Neural cell (in vitro differentiated cells): ENCODE measurements around the gene PLAU. TPM values are rescaled to one million over a fixed set of nuclear protein-coding genes. Genes with fewer than 3 reads are reported as not detected.

Experiments used
- H2AFZ ChIP-seq: fragments of 200-600, 300-800 bp; sonication (generic), shearing (Covaris generic); 2 replicates; pipeline ENCODE4 v1.6.0; 2014; ENCODE audit warnings: low read depth, mild to moderate bottlenecking, antibody characterized with exemption, low read length, moderate library complexity
- H3F3A ChIP-seq: fragments of 200-600 bp; shearing (Covaris generic); 2 replicates; pipeline ENCODE4 v1.6.1; 2016; ENCODE audit warnings: mild to moderate bottlenecking, moderate library complexity, mixed read lengths, antibody characterized with exemption, low read length; ENCODE audit not compliant: insufficient read depth, poor library complexity, severe bottlenecking
- H3K27ac ChIP-seq: fragments of 200-600, 300-800 bp; sonication (generic), shearing (Covaris generic); 2 replicates; pipeline ENCODE4 v1.5.1; 2014; ENCODE audit warnings: mild to moderate bottlenecking, low read length, moderate library complexity
- H3K27me3 ChIP-seq: fragments of 300-800, 200-600 bp; sonication (generic), shearing (Covaris generic); 2 replicates; pipeline ENCODE4 v1.6.0; 2014; ENCODE audit warnings: mild to moderate bottlenecking, low read depth, low read length, moderate library complexity; ENCODE audit not compliant: insufficient read depth
- H3K36me3 ChIP-seq: fragments of 300-800, 200-600 bp; sonication (generic), shearing (Covaris generic); 2 replicates; pipeline ENCODE4 v1.5.1; 2014; ENCODE audit warnings: mild to moderate bottlenecking, antibody characterized with exemption, low read length, moderate library complexity; ENCODE audit not compliant: insufficient read depth
- H3K4me2 ChIP-seq: fragments of 300-800, 200-600 bp; sonication (generic), shearing (Covaris generic); 2 replicates; pipeline ENCODE4 v1.6.0; 2014; ENCODE audit warnings: mild to moderate bottlenecking, low read length
- H3K4me3 ChIP-seq: fragments of 300-800, 200-600 bp; sonication (generic), shearing (Covaris generic); 2 replicates; pipeline ENCODE4 v1.5.1; 2014; ENCODE audit warnings: mild to moderate bottlenecking, low read length, moderate library complexity
- H3K79me2 ChIP-seq: fragments of 200-600 bp; shearing (Covaris generic); replicated peaks from 2 replicates; pipeline ENCODE4 v1.6.0; 2014; ENCODE audit warnings: mild to moderate bottlenecking, low read length, moderate library complexity; ENCODE audit not compliant: insufficient read depth
- H3K9ac ChIP-seq: fragments of 300-800, 200-600 bp; sonication (generic), shearing (Covaris generic); 2 replicates; pipeline ENCODE4 v1.6.1; 2016; ENCODE audit warnings: mild to moderate bottlenecking, low read length, mixed read lengths
- H3K9me2 ChIP-seq: fragments of 200-600 bp; shearing (Covaris generic); 2 replicates; pipeline ENCODE4 v1.6.1; 2016; ENCODE audit warnings: mild to moderate bottlenecking, low read length, mixed read lengths; ENCODE audit not compliant: insufficient read depth
- H3K9me3 ChIP-seq: fragments of 200-600, 300-800 bp; sonication (generic), shearing (Covaris generic); 2 replicates; pipeline ENCODE4 v1.6.1; 2016; ENCODE audit warnings: mild to moderate bottlenecking, mixed run types, low read length, moderate library complexity, mixed read lengths
- H4K20me1 ChIP-seq: fragments of 200-600 bp; shearing (Covaris generic); 2 replicates; pipeline ENCODE4 v1.6.1; 2016; ENCODE audit warnings: mild to moderate bottlenecking, mixed run types; ENCODE audit not compliant: insufficient read depth
- CTCF ChIP-seq: fragments of 450-650 bp; IDR thresholded peaks from 2 replicates; pipeline ENCODE4 v1.5.1; 2014; ENCODE audit warnings: antibody characterized with exemption, mild to moderate bottlenecking, moderate library complexity; ENCODE audit not compliant: poor library complexity, severe bottlenecking
- EP300 ChIP-seq: fragments of 450-650 bp; conservative IDR thresholded peaks from 2 replicates; pipeline ENCODE4 v1.6.1; 2014; ENCODE audit warnings: antibody characterized with exemption, mild to moderate bottlenecking, moderate library complexity; ENCODE audit not compliant: poor library complexity, severe bottlenecking
- EZH2 ChIP-seq: fragments of 200-600, 300-800 bp; shearing (Covaris generic), sonication (generic); IDR thresholded peaks from 2 replicates; pipeline ENCODE4 v1.6.1; 2014; ENCODE audit warnings: antibody characterized with exemption, low read length, borderline replicate concordance, mild to moderate bottlenecking; ENCODE audit not compliant: insufficient read depth, poor library complexity, severe bottlenecking
- MXI1 ChIP-seq: fragments of 450-650 bp; conservative IDR thresholded peaks from 2 replicates; pipeline ENCODE4 v1.6.1; 2014; ENCODE audit warnings: antibody characterized with exemption, mild to moderate bottlenecking; ENCODE audit not compliant: poor library complexity, severe bottlenecking
- POLR2AphosphoS5 ChIP-seq: IDR thresholded peaks from 2 replicates; pipeline ENCODE4 v1.6.1; 2012
- RAD21 ChIP-seq: fragments of 450-650 bp; conservative IDR thresholded peaks from 2 replicates; pipeline ENCODE4 v1.6.1; 2014; ENCODE audit warnings: antibody characterized with exemption, mild to moderate bottlenecking, moderate library complexity
- REST ChIP-seq: IDR thresholded peaks from 2 replicates; pipeline ENCODE4 v1.6.1; 2012; ENCODE audit warnings: borderline replicate concordance
- SMC3 ChIP-seq: fragments of 450-650 bp; conservative IDR thresholded peaks from 2 replicates; pipeline ENCODE4 v1.6.1; 2014; ENCODE audit warnings: antibody characterized with exemption, mild to moderate bottlenecking, moderate library complexity; ENCODE audit not compliant: poor library complexity
- TAF1 ChIP-seq: IDR thresholded peaks from 2 replicates; pipeline ENCODE4 v1.6.1; 2012; ENCODE audit warnings: low read depth
- polyA plus RNA-seq: library from polyadenylated mRNA; depleted of rRNA; stranded (reverse); fragments of >200 nt; gene quantifications from 2 replicates; pipeline ENCODE4 v1.2.3, GENCODE V29; 2014

The PLAU gene
- polyA plus RNA-seq, 1 donor from 2014 or later, result 1.1 TPM

DNA sequence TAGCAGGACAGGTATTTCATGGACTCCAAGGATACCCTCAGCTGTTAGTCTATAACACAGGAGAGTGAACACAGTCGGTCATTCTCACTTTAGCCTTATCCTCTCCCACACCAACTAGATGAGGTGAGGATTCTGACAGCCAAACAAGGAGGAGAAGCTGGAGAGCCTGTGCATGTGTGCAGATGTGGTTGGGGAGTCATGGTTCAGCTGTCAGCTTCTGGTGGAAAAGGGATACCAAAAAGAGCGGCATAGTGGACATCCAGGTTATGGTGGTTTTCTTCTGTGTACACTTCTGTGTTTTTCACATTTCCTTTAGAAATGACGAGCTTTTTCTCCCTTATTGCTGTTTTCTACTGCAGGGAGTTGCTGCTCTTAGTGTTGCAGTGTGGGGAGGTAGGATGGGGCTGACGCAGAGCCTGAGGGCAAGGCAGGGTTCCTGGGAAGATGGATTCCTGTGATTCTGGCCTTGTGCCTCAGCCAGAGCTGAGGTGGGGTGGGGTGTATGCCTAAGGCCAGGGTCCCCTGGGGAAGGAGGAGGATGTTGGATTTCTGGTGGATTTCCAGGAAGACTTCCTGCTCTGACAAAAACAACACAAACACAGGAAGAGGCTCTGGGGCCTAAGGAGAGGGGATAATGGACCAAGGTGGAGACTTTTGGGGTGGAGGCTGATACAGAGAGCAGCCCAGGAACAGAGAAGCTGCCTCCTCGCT lies 26.6 kb downstream of the PLAU start:
- Histone ChIP-seq H3K4me3 (no peak overlapping the region), H3K79me2 (no peaks in the 10 kb centered on the region), H2AFZ (no peak overlapping the region), H3F3A (no peaks in the 10 kb centered on the region), H3K9me3 (no peaks in the 10 kb centered on the region), H3K27ac (no peak overlapping the region), H4K20me1 (no peaks in the 10 kb centered on the region), H3K9me2 (no peaks in the 10 kb centered on the region), H3K4me2 (no peak overlapping the region), H3K27me3 (no peaks in the 10 kb centered on the region), H3K9ac (no peak overlapping the region), H3K36me3 (no peaks in the 10 kb centered on the region)
- TF ChIP-seq REST, result no peak
- TF ChIP-seq POLR2AphosphoS5, result no peak
- TF ChIP-seq TAF1, result no peak
- no peak for TF ChIP-seq EZH2
- no peak for TF ChIP-seq RAD21
- TF ChIP-seq MXI1, result no peak
- TF ChIP-seq SMC3, result no peak
- TF ChIP-seq CTCF, result no peak
- TF ChIP-seq EP300, result no peak

- no peaks in the 10 kb centered on the region for H3K9me2 ChIP-seq
- TF ChIP-seq SMC3, result peak; percentile 40
- TF ChIP-seq EZH2, result no peak
- peak; percentile 53 for TF ChIP-seq RAD21
- TF ChIP-seq POLR2AphosphoS5, result no peak
- no peak for TF ChIP-seq TAF1
- TF ChIP-seq CTCF, result peak; percentile 58
- no peak for TF ChIP-seq MXI1
- no peak for TF ChIP-seq REST
- TF ChIP-seq EP300, result no peak
- H3K9ac ChIP-seq, result no peak overlapping the region
- H3K4me3 ChIP-seq, result no peak overlapping the region
- H3K79me2 ChIP-seq, result no peaks in the 10 kb centered on the region
- no peak overlapping the region for H3K4me2 ChIP-seq
- no peaks in the 10 kb centered on the region for H3F3A ChIP-seq
- no peak overlapping the region for H2AFZ ChIP-seq
- H4K20me1 ChIP-seq, result no peaks in the 10 kb centered on the region
- H3K36me3 ChIP-seq, result no peaks in the 10 kb centered on the region
- H3K27ac ChIP-seq, result no peak overlapping the region
- H3K27me3 ChIP-seq, result no peaks in the 10 kb centered on the region
- no peaks in the 10 kb centered on the region for H3K9me3 ChIP-seq
Observed at GRCh38 chr10:73940634-73941221, 29.8 kb downstream of the PLAU start.
